Ecto neural progenitor cell (in vitro differentiated cells): Measurements from ENCODE around the gene WBP2.

Source experiments
- DNase-seq: peaks from one replicate; pipeline ENCODE4 v3.0.0-alpha.2; 2018; ENCODE audit warnings: low spot score

Gene WBP2

DNA sequence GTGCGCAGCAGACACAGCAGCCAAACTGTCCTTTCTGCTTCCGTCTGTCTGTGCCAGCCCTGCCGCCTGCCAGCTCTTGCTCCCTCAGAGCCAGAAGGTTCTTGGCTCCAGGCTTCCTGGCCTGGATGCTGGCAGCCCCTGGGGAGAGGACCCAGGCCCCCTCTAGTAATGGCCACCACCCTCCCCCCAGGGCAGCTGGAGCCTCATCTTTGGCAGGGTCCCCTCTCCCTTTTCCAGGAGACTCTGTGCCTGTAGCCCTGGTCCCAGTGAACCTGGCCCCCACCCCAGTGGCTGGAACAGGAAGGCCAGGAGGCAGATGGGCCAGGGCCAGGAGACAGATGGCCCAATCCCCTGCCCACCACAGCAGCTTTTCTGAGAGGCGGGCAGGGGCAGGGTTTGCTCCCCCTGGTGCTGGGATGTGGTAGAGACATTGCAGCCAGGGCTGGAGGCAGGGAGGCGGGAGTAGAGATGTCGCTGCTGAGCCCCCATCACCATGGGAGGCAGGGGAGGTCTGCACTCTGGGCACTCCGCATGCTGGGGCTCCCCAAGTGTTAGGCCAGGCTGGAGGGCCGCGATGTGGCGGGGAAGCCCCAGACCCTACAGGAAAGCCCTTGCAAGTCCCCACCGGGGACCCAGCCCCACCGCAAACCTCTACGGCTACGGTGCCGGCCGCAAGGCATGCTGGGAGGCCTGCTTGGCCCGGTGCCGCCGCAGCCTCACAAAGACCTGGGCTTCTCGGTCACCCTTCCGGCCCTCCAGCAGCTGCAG is 27.6 kb downstream of the WBP2 start:
- DNase-seq = peak; percentile 94

GRCh38 chr17:75826561-75827307 is 28.4 kb downstream of the WBP2 start:
- no peak for DNase-seq

- DNase-seq = no peak
Measured at GRCh38 chr17:75825748-75826370, 29.3 kb downstream of the WBP2 start.

GRCh38 chr17:75825149-75825552 is 30.0 kb downstream of the WBP2 start:
- no peak for DNase-seq

GRCh38 chr17:75824666-75825065 is 30.5 kb downstream of the WBP2 start:
- DNase-seq = no peak

GRCh38 chr17:75824050-75824552 is 31.0 kb downstream of the WBP2 start:
- DNase-seq = no peak

DNA sequence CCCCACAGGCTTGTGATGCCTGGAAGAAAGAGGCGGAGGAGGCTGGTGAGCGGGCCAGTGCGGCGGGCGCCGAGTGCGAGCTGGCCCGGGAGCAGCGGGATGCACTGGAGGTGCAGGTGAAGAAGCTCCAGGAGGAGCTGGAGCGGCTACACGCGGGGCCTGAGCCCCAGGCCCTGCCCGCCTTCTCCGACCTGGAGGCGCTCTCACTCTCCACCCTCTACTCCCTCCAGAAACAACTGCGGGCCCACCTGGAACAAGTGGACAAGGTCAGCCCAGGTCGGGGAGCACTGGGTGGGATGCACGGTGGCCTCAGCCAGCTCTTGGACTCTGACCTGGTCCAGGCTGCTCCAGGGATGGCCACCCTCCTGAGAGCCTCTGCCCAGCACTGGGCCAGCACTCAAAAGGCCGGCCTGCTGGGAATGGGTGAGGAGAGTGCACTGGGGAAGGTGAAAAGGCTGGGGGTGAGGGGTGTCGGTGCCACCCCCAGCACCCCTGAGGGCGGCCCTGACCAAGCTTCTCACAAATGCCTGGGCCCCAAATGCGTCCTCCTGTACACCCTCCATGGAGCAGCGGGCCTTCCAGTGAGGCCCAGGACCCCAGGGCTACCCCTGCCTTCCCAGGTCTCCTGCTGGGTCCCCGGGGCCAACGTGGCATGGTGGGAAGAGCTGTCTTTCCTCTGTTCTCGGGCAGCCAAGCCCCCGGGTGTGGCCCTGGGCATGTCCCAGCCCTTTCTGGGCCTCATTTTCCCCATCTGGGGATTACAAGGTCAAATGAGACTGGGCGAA is 31.7 kb downstream of the WBP2 start:
- DNase-seq = no peak

DNA sequence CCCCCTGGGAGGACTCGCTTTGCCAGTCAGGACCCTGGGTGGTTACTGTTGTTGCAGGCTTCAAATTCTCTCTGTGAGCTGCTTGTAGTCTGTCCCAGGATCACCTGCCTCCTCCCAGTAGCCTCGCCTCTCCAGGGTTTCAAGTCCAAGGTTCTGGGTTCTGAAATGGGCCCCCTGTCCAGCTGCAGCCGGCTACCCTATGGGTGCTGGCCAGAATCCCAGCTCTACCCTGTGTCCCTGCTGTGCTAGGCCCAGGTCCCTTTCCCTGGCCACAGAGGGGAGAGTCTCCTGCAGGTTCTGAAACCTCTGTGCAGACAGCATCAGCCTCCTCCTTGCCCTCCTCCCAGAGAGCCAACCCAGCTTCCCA is 32.4 kb downstream of the WBP2 start:
- DNase-seq = no peak

DNA sequence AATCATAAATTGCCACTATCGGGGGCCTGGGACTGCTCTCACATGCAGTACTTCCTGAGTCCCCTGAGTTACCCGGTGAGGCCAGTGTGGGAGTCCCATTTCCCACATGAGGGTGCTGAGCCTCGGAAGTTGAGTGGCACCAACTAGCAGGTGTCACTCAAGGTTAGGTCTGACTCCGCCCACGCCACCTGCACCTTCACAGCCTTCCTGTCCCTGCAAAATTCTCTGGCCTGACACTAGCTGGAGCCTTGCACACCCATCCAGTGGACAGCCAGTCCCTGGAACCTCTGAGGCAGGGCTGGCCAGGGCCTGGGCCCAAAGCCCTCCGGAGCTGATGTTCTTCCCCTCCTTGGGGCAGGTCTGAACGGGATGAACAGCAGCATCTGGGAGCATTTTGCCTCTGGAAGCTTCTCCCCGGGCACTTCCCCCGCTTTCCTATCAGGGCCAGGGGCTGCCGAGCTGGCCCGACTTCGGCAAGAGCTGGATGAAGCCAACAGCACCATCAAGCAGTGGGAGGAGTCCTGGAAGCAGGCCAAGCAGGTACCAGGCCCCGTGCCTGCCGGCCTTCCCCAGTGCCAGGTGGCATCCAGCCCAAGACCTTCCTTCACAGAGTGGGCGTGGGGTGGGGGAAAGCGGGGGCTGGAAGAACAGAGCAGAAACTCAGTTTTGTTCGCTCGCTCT is 32.9 kb downstream of the WBP2 start:
- no peak for DNase-seq

GRCh38 chr17:75821552-75821951 is 33.6 kb downstream of the WBP2 start:
- no peak for DNase-seq

DNA sequence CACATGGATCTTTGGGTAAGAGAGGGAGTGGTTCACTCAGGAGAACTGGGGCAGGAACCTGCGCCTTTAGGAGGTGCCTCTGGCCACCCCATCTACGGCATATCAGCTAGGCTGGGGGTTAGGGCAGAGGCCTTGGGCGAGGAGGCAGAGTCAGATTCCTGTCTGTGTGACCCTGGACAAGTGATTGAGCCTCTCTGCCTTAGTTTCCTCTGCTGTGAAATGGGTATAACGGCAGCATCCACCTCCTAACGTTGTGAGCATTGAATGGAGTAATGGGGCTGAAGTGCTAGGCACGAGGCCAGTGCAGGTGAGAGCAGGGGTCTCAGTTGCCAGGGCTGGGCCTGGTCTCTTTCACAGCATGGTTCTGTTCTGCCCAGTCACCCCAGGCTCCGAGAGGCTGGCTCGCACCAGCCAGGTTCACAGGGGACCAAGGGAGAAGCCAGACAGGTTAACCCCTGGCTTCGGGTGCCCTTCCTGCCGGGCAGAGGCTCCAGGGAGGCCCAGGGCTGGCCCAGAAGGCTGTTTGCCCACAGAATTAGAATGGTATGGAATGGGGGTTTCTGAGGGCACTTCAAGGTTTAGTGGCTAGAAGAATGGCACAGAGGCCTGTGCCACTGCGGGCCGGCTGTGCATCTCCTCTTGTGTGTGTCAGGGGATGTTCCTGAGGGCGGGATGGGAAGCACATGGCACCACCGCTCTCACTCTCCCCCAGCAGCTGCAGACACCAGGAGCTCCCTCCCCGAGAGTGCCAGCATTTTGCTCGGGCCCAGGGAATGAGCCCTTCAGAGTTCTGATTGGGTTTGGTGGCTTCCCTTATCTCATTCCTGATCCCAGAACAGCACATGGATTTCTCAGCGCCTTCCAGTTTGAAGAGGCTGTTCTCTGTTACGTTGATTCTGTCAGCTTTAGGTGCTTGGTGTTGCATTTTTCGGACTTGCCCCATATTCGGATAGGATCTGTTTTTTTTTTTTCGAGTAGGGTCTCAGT is 34.7 kb downstream of the WBP2 start:
- DNase-seq = no peak

DNA sequence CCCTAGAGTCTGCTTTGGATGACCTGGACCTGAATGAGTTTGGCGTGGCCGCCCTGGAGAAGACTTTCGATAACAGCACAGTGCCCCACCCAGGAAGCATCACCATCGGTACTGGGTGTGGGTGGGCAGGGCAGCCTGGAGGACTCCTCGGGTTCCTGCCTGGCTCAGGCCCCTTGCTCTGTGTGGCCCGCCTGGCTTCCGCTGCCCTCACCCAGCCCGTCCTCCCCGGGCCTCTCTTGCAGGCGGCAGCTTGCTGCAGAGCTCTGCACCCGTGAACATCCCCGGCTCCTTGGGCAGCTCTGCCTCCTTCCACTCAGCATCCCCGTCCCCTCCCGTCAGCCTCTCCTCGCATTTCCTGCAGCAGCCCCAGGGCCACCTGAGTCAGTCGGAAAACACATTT is 35.5 kb downstream of the WBP2 start:
- DNase-seq = no peak

GRCh38 chr17:75819116-75819515 is 36.0 kb downstream of the WBP2 start:
- no peak for DNase-seq

DNA sequence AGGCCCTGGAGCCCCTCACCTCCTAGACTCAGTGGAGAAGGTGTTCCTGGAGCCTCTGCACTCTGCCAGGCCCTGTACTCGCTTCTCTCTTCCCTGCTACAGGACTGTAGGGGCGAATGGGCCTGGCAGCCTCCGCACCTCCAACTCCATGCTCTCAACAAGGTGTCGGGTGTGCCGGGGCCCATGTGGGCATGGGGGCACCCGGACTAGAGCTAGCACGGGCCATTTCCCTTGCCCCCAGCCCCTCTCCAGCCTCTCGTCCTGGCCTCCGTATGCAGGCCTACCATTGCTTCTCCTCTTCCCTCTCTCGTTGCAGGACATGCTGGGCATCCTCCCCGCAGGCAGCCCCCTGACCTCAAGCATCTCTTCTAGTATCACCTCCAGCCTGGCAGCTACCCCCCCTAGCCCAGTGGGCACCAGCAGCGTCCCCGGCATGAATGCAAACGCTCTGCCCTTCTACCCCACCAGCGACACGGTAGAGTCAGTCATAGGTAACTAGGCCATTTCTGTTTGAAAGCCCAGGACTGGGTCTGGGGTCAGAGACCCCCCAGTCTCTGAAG is 36.7 kb downstream of the WBP2 start:
- no peak for DNase-seq

GRCh38 chr17:75817571-75817970 is 37.6 kb downstream of the WBP2 start:
- DNase-seq = peak; percentile 41

DNA sequence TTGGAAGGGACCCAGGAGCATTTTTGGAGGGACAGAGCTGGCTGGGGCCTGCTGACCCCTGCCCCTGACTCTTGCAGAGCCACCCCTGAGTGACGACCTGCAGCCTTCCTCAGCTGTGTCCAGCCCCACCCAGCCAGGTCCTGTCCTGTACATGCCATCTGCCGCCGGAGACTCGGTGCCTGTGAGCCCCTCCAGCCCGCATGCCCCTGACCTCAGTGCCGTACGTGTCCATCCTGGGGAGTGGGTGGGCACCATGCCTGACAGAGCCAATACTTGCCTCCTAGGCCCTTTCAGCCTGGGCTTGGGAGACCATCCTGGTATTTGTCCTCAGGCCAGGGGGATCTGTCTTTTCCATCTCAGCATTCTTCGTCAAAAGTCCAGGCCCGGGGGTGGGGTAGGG is 38.4 kb downstream of the WBP2 start:
- peak; percentile 47 for DNase-seq

GRCh38 chr17:75815399-75815798 is 39.7 kb downstream of the WBP2 start:
- no peak for DNase-seq

DNA sequence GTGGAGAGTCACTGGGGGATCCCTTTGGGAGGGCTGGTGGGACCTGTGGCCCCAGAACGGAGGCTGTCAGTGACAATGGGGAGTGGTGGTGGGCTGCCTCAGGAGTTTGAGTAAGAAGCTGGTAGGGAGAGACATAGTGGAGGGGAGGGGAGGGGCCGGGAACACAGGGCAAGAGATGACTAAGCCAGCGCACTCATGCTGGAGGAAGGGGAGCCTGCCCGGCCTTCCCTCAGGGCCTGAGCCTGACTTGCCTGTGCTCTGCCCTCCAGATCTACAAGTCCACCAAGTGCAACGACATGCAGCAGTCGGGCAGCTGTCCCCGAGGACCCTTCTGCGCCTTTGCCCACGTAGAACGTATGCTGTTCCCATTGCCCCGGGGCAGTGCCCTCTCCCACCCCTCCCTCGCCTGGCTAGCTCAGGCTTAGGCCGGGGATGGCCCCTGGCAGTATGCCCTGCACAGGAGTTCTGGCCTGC is 40.2 kb downstream of the WBP2 start:
- DNase-seq = peak; percentile 40

DNA sequence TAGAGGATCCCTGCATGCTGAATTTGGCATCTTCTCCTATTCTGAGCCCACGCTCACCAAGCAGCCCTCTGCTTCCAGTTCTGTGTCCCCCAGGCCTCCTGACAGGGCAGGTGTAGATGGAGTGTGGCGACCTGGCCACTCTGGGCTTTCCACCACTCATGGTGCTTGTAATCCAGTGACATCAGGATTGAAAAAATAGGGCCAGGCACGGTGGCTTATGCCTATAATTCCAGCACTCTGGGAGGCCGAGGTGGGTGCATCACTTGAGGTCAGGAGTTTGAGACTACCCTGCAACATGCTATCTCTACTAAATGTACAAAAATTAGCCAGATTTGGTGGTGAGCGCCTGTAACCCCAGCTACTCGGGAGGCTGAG is 41.1 kb downstream of the WBP2 start:
- DNase-seq = peak; percentile 38
